ENCODE measurements around the gene RANBP10.

GRCh38 chr16:67803894-67804293 is 2.5 kb downstream of the RANBP10 start:
- no peak for TF ChIP-seq CTCF (conservative IDR thresholded peaks at IDR 0.05; ENCODE audit: low read depth in 2 of 2)
- TF ChIP-seq POLR2AphosphoS5 (IDR thresholded peaks at IDR 0.05; ENCODE audit: low read depth) = no peak
- no peak for TF ChIP-seq EZH2phosphoT487 (IDR thresholded peaks at IDR 0.05; ENCODE audit: unreplicated experiment)
- no peak for TF ChIP-seq NANOG (IDR thresholded peaks at IDR 0.05; ENCODE audit: borderline replicate concordance)
